H54 (cell line): ENCODE results near the gene DYRK1A.

Experiments
- DNase-seq: peaks from one replicate; pipeline ENCODE4 v3.0.0; 2011; ENCODE audit warnings: low spot score, mixed read lengths; ENCODE audit not compliant: insufficient read length
- FAIRE-seq: peaks from 3 replicates; lab custom pipeline; 2011; peaks lifted over from hg19 to GRCh38; lab: Jason Lieb, UNC
- POLR2A ChIP-seq: IDR thresholded peaks from 2 replicates; pipeline ENCODE4 v1.6.1; 2011; ENCODE audit warnings: low read depth, mild to moderate bottlenecking, low read length

The DYRK1A gene

GRCh38 chr21:37370152-37371040 lies 3.8 kb downstream of the DYRK1A start:
- FAIRE-seq (peak; percentile 6), DNase-seq (no peak)
- TF ChIP-seq POLR2A = no peak

GRCh38 chr21:37371041-37371397 lies 4.4 kb downstream of the DYRK1A start:
- FAIRE-seq = no peak
- DNase-seq = no peak
- TF ChIP-seq POLR2A = no peak

GRCh38 chr21:37372127-37372731 lies 5.7 kb downstream of the DYRK1A start:
- TF ChIP-seq POLR2A = no peak
- FAIRE-seq (no peak), DNase-seq (no peak)

- FAIRE-seq (no peak), DNase-seq (no peak)
- TF ChIP-seq POLR2A = no peak
These were observed 6.4 kb downstream of the DYRK1A start for GRCh38 chr21:37372951-37373350.

- FAIRE-seq (no peak), DNase-seq (no peak)
- no peak for TF ChIP-seq POLR2A
These were observed 7.0 kb downstream of the DYRK1A start for GRCh38 chr21:37373539-37373938.

- DNase-seq (no peak), FAIRE-seq (no peak)
- TF ChIP-seq POLR2A = no peak
These were observed 7.5 kb downstream of the DYRK1A start for GRCh38 chr21:37374027-37374426.

GRCh38 chr21:37375866-37376574 lies 9.4 kb downstream of the DYRK1A start:
- DNase-seq = no peak
- no peak for TF ChIP-seq POLR2A
- FAIRE-seq = no peak

GRCh38 chr21:37378700-37379139 lies 12.1 kb downstream of the DYRK1A start:
- no peak for DNase-seq
- no peak for FAIRE-seq
- no peak for TF ChIP-seq POLR2A

- FAIRE-seq = no peak
- TF ChIP-seq POLR2A = no peak
- DNase-seq = no peak
These were observed 14.1 kb downstream of the DYRK1A start for GRCh38 chr21:37380349-37381323.

GRCh38 chr21:37381883-37382585 lies 15.5 kb downstream of the DYRK1A start:
- FAIRE-seq (no peak), DNase-seq (no peak)
- TF ChIP-seq POLR2A = no peak

GRCh38 chr21:37383086-37383485 lies 16.5 kb downstream of the DYRK1A start:
- TF ChIP-seq POLR2A = no peak
- DNase-seq (no peak), FAIRE-seq (no peak)

GRCh38 chr21:37383784-37384311 lies 17.3 kb downstream of the DYRK1A start:
- no peak for FAIRE-seq
- DNase-seq = no peak
- TF ChIP-seq POLR2A = no peak
